ENCODE measurements around the gene CLNK. TPM values are rescaled to one million over a fixed set of nuclear protein-coding genes. Genes with fewer than 3 reads are reported as not detected.
"Not testable (repeated sequence)": the region's sequence is repeated elsewhere in the genome, so short reads cannot be mapped to it uniquely, and the experiment has no call there.

The CLNK gene
- polyA plus RNA-seq, 4 donors: 0.56 to 0.85 (median 0.77) TPM

DNA sequence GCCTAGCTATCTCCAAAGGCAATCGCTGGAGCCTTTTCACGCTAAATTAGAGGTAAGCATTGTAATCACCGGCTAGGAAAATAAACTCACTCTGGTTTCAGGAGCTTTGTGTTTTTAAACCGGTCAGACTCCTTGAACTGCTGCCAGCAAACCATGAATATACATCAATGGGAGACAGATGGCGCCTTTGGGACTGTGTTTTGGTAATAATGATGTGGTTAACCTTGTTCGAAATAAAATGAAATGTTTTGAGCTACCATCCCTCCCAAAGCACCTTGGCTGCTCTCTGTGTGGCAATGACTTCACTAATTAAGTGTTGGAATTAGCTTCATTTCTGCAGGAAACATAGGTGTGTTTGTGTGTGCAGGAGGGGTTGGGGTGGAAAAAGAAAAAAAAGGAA, 65.3 kb downstream of the CLNK start:
- DNase-seq (ENCODE audit: low read depth in 4 of 4, low spot score in 3 of 4): peak; percentile 20 to 62 (median 40)

- DNase-seq (ENCODE audit: low read depth in 4 of 4, low spot score in 3 of 4): not testable (repeated sequence)
Measured at GRCh38 chr4:10614926-10615325, 69.6 kb downstream of the CLNK start.

GRCh38 chr4:10613926-10614478, 70.6 kb downstream of the CLNK start:
- no peak for DNase-seq (ENCODE audit: low read depth in 4 of 4, low spot score in 3 of 4)

- no peak for DNase-seq (ENCODE audit: low read depth in 4 of 4, low spot score in 3 of 4)
Measured at GRCh38 chr4:10612476-10612875, 72.1 kb downstream of the CLNK start.

DNA sequence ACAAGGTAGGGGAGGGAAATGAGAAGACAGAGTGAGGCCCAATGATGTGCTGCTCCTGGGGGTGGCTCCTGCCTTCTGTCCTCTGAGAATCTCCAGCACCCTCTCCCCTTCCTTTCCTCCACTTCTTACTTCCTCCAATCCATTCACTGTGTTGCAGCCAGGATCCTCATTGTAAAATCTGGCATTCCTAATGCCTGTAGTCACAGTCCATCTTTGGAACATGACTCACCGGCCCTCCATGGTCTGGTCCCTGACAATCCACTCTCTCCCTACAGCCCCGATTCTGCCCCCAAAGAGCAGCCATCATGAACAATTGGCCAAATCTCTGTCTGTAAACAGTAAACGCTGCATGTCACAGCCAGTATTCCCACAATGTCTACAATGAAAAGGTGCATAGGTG, 72.9 kb downstream of the CLNK start:
- DNase-seq (ENCODE audit: low read depth in 4 of 4, low spot score in 3 of 4): no peak

GRCh38 chr4:10608501-10609219, 75.9 kb downstream of the CLNK start:
- no peak for DNase-seq (ENCODE audit: low read depth in 4 of 4, low spot score in 3 of 4)

GRCh38 chr4:10607206-10607605, 77.4 kb downstream of the CLNK start:
- DNase-seq (ENCODE audit: low read depth in 4 of 4, low spot score in 3 of 4): no peak

DNA sequence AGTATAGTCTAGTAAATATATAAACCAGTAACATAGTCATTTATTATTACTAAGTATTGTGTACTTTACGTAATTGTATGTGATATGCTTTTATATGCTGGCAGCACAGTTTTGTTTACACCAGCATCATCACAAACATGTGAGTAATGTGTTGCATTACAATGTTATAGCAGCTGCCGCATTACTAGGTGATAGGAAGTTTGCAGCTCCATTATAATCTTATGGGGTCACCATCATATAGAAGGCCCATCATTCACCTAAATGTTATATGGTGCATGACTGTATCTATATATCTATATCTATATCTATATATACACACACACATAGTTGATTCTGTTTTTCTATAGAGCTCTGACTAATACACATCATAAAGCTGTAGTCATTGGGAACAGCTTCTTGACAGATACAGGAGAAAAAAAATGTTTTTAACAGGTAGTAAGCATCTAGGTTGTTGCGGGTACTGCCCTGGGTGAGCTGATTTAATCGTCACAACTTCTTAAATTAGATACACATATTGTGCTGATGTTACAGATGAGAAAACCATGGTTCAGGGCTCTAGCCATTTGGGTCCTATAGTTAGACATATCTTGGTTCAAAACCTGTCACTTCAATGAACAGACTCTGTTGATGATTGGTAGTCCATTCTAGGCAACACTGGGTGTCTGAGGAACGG, 77.9 kb downstream of the CLNK start:
- no peak for DNase-seq (ENCODE audit: low read depth in 4 of 4, low spot score in 3 of 4)

DNA sequence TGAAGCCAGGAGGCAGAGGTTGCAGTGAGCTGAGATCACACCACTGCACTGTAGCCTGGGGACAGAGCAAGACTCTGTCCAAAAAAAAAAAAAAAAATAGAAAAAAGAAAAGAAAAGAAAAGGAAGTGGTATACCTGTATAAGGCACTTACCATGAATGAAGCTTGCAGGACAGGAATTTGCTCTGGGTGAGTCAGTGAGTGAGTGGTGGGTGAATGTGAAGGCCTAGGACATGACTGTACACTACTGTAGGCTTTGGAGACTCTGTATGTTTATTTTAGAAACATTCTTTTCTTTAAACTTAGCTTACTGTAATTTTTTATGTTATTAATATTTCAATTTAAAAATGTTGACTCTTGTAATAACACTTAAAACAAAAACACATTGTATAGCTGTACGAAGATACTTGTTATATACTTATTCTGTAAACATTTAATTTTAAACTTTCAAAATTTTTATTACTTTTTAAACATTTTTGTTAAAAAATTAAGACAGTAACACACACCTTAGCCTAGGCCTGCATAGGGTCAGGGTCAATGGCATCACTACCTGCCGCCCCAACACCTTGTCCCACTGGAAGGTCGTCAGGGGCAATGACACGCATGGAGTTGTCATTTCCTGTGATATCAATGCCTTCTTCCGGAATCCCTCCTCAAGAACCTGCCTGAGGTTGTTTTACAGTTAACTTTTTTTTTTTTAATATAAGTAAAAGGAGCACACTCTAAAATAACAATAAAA, 78.7 kb downstream of the CLNK start:
- DNase-seq (ENCODE audit: low read depth in 4 of 4, low spot score in 3 of 4): no peak

- DNase-seq (ENCODE audit: low read depth in 4 of 4, low spot score in 3 of 4): no peak
Measured at GRCh38 chr4:10605031-10605430, 79.5 kb downstream of the CLNK start.

DNA sequence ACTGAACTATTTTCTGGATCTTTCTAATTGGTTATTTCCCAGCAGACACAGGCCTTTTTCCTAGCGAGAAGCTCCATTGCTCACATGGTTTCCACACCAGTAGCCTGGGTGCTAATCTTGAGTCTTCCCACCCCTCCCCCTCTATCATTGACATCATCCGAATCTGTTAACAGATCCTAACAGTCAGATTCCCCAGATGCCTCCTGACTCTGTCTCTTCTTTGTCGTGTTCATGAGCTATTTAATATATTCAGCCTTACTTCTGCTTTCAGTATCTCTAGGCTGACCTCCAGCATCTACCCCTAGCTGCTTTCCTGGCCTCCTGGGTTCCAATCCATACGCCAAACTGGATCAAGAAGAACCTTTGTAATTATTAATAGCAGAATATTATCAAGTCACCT, 85.0 kb downstream of the CLNK start:
- no peak for DNase-seq (ENCODE audit: low read depth in 4 of 4, low spot score in 3 of 4)

DNA sequence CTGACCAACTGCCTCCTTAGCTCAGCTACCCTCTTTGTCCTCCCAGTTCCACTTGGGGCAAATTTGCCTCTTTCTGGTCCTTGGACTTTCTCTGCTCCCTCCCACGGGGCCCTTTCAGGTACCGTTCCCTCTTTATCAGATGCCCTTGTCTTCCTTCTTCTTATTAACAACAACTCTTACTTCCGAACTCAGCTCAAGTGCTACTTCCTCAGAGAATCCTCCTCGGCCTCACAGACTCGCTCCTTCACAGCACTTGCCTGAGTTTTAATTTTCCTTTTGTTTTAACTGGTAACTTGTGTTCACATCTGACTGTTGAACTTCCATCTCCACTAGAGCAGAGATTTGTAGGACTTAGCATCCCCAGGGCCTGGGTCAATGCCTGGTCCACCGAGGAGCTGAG, 85.7 kb downstream of the CLNK start:
- DNase-seq (ENCODE audit: low read depth in 4 of 4, low spot score in 3 of 4): no peak

DNA sequence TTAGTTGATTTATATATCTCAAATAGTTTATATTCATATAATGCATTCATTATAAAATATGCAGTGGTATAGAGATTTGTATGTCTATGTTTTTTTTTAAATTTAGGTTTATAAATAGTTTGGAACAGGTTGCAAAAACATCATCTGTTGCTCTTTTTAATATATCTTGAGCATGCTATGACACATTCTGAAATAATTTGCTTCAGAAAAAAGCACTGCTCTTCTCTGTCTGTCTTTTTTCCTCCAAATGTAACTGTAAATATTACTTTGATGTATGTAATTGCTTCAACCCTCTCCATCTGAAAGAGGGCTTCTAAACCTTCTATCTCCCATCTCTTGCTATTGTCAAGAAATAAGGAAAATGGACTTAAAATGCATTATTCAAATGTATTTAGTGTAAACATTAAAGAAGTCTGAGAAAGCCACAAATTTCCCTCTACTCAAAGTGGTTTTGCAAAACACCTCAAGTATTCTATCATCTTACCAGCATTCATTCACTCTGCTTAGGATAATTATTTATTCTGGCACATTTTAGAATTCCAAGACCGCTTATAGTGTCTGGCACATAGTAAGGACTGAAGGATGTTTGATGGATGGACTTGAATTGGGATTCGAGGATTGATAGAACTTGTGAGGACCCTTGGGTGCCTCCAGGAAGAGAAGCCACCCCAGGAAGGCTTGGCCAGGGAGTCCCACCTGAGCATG, 87.8 kb downstream of the CLNK start:
- no peak for DNase-seq (ENCODE audit: low read depth in 4 of 4, low spot score in 3 of 4)

DNA sequence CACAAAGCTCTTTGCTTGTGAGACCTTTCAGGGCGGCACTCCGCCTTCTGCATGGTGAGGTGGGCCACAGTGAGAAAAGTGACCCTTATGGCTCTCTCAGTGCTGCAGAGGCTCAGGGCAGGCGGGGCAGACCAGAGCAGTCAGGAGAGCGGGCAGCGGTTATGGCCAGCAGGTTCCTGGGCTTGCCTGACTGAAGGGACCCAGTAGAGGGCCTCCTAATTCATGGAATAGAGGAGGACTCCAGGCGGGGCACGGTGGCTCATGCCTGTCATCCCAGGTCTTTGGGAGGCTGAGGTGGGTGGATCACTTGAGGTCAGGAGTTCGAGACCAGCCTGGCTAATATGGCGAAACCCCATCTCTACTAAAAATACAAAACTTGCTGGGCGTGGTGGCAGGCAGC, 91.4 kb downstream of the CLNK start:
- no peak for DNase-seq (ENCODE audit: low read depth in 4 of 4, low spot score in 3 of 4)

DNA sequence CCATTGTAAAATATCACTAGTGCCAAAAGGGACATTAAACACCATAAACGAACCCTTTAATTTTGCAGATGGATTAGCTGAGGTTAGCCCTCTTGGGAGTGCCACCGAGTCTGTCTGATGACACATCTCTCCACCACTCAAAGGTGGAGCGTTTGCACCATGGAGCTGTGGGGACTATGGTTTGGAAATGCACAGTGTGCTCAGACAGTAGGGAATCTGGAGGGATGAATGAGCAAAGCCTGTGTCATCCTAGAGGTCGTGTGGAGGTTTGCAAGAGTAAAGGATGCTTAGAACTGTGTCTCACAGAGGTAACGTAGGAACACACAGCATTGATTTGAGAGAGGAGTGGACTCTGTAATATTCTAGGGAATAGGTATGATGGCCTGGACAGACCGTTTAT, 93.7 kb downstream of the CLNK start:
- DNase-seq (ENCODE audit: low read depth in 4 of 4, low spot score in 3 of 4): no peak

DNA sequence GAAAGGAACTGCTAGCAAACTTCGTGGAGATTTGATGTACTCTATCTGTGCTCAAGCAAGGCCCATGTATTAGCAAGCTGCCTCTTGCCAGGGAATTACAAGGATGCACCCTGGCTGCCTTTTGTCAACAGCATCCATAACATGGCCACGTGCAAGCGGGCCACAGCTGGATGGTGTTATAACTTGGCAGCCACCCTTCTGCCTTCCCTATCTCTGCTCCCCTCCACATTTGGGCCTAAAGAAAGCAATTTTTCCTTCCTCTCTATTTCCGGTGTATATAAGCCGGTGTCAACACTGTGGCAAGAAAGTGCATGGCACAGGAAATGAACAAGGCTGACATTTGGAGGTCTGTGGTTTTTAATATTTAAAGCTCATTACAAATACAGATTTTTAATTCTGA, 94.8 kb downstream of the CLNK start:
- DNase-seq (ENCODE audit: low read depth in 4 of 4, low spot score in 3 of 4): no peak

DNA sequence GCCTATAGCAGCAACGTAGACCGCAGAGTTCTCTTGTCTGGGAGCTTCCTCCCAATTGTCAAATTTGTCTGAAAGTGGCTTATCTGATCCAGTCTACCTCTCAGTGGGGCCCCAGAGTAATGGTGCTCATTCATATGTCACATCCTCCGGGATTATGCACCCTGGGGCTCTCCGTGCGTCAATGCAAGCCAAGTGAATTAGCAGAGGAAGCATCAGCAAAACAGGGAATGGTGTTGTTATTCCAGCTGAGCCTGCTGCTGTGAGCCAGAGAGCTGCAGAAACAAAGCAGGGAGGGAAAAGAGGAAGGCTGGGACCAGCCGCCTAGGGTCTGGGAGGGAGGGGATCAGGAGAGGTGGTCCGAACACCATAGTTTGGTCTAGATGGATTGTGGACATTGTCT, 95.2 kb downstream of the CLNK start:
- DNase-seq (ENCODE audit: low read depth in 4 of 4, low spot score in 3 of 4): no peak

DNA sequence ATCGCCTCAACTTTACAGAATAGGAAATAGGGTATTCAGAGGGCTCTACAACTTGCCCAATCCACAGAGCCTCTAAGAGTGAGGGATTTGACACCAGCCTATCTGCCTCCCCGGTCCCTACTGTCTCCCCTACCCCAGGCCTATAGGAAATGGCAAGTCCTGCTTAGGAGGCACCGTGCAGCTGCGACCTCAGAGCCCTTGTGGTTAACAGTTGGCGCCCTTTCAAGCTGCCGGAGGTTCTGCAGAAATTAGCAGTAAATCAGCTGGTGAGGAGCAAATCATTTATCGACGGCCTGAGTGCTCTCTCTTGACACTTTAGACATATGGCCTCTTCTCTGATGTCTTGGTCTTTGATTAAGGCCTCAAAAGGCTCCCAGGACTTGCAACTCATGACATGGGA, 96.9 kb downstream of the CLNK start:
- no peak for DNase-seq (ENCODE audit: low read depth in 4 of 4, low spot score in 3 of 4)

- DNase-seq (ENCODE audit: low read depth in 4 of 4, low spot score in 3 of 4): no peak
Measured at GRCh38 chr4:10587296-10587695, 97.3 kb downstream of the CLNK start.

GRCh38 chr4:10584042-10584441, 100.5 kb downstream of the CLNK start:
- DNase-seq (ENCODE audit: low read depth in 4 of 4, low spot score in 3 of 4): no peak

- DNase-seq (ENCODE audit: low read depth in 4 of 4, low spot score in 3 of 4): no peak
Measured at GRCh38 chr4:10582951-10583350, 101.6 kb downstream of the CLNK start.
